C4-2B (cell line): ENCODE measurements around the gene AKIRIN1.
"Not testable (repeated sequence)": the region's sequence is repeated elsewhere in the genome, so short reads cannot be mapped to it uniquely, and the experiment has no call there.

Experiments used
- ZFX ChIP-seq: fragments of 450-650 bp; IDR thresholded peaks from 2 replicates; pipeline ENCODE4 v1.6.1; 2017
- TF ChIP-seq, protein P1 (sequence below): fragments of 450-650 bp; conservative IDR thresholded peaks from 2 replicates; pipeline ENCODE4 v1.5.1; 2017; ENCODE audit warnings: mild to moderate bottlenecking

DNA sequence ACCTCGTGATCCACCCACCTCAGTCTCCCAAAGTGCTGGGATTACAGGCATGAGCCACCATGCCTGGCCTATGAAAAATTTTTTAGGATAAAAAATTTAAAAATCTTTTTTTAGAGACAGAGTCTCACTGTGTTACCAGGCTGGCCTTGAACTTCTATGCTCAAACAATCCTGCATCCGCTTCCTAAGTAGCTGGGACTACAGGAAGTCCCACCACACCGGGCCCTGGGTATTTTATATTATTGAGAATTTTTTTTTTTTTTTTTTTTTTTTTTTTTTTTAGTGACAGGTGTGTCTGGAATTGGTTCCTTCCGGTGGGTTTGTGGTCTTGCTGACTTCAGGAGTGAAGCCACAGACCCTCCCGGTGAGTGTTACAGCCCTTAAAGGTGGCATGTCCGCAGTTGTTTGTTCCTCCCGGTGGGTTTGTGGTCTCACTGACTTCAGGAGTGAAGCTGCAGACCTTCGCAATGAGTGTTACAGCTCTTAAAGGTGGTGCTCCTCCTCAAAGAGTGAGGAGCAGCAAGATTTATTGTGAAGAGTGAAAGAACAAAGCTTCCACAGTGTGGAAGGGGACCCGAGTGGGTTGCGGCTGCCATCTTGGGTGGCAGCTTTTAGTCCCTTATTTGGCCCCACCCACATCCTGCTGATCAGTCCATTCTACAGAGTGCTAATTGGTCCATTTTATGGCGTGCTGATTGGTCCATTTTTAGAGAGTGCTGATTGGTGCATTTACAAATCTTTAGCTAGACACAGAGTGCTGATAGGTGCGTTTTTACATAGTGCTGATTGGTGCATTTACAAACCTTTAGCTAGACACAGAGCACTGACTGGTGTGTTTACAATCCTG is 13.5 kb upstream of the AKIRIN1 start:
- TF ChIP-seq, protein P1, sequence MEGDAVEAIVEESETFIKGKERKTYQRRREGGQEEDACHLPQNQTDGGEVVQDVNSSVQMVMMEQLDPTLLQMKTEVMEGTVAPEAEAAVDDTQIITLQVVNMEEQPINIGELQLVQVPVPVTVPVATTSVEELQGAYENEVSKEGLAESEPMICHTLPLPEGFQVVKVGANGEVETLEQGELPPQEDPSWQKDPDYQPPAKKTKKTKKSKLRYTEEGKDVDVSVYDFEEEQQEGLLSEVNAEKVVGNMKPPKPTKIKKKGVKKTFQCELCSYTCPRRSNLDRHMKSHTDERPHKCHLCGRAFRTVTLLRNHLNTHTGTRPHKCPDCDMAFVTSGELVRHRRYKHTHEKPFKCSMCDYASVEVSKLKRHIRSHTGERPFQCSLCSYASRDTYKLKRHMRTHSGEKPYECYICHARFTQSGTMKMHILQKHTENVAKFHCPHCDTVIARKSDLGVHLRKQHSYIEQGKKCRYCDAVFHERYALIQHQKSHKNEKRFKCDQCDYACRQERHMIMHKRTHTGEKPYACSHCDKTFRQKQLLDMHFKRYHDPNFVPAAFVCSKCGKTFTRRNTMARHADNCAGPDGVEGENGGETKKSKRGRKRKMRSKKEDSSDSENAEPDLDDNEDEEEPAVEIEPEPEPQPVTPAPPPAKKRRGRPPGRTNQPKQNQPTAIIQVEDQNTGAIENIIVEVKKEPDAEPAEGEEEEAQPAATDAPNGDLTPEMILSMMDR = not testable (repeated sequence)
- not testable (repeated sequence) for TF ChIP-seq ZFX
